H7 (cell line): ENCODE results near the gene CDC25C. TPM values are rescaled to one million over a fixed set of nuclear protein-coding genes. Genes with fewer than 3 reads are reported as not detected.

Experiments
- DNase-seq: peaks from one replicate; pipeline ENCODE4 v3.0.0; 2012
- H3K27me3 ChIP-seq: 2 replicates; pipeline ENCODE4 v1.6.0; 2011; ENCODE audit warnings: mild to moderate bottlenecking, low read length; ENCODE audit not compliant: control insufficient read depth, insufficient read depth
- H3K36me3 ChIP-seq: replicated peaks from 2 replicates; pipeline ENCODE4 v1.5.1; 2011; ENCODE audit warnings: low read length; ENCODE audit not compliant: control insufficient read depth, insufficient read depth
- H3K4me3 ChIP-seq: 2 replicates; pipeline ENCODE4 v1.5.1; 2011; ENCODE audit warnings: low read depth, mild to moderate bottlenecking, control low read depth, low read length, moderate library complexity; ENCODE audit not compliant: insufficient read depth
- total RNA-seq: library from RNA; depleted of rRNA; stranded (reverse); fragments of >200 nt; shearing (Covaris generic); gene quantifications from 2 replicates; pipeline ENCODE4 v1.2.3, GENCODE V29; 2014; rRNA removed

CDC25C gene
- total RNA-seq, 1 experiment from 2014 or later, result 36.0 TPM

DNA sequence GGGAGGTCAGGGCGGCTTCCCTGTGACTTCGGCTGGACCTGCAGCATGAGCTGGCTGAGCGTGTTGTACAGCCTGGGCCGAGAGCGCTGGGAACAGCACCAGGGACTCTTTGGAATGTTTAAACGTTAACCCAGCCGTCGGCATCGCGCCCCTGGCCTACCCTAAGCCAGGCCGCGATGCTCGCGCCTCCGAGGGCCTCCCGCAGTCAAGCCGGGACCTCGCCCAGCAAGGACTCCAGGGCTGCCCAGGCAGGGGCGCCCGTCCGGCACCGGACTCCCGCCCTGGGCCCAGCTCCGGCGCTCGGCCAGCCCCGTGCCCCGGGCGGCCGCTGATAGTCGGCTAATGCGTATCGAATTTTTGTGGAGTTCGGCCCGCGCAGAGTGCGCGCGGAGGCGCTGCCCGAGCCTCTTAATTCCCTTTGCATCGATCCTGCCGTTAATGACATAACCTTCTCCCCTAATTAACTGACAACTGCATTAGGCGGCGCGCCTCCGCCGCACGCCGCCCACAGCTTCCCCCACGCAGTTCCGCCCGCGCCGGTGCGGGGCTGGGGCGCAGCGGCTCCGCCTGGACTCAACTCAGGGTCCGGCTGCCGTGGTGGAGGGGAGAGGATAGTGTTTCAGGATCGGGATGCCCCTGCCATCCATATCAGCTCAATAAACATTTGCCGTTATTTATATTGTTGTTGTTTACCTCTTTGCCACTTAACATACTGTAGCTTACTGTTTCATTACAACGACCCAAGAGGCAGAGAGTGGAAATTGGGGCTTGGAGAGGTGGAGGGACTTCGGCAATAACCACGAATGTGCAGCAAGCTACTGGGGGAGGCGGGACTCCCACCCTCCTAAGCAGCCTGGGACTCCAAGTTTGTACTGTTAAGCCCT, 89.7 kb downstream of the CDC25C start:
- DNase-seq, result peak; percentile 91
- Histone ChIP-seq H3K36me3 (no peaks in the 10 kb centered on the region), H3K27me3 (peaks cover 28% of the 10 kb centered on the region), H3K4me3 (peak overlapping the region; percentile 48)

DNA sequence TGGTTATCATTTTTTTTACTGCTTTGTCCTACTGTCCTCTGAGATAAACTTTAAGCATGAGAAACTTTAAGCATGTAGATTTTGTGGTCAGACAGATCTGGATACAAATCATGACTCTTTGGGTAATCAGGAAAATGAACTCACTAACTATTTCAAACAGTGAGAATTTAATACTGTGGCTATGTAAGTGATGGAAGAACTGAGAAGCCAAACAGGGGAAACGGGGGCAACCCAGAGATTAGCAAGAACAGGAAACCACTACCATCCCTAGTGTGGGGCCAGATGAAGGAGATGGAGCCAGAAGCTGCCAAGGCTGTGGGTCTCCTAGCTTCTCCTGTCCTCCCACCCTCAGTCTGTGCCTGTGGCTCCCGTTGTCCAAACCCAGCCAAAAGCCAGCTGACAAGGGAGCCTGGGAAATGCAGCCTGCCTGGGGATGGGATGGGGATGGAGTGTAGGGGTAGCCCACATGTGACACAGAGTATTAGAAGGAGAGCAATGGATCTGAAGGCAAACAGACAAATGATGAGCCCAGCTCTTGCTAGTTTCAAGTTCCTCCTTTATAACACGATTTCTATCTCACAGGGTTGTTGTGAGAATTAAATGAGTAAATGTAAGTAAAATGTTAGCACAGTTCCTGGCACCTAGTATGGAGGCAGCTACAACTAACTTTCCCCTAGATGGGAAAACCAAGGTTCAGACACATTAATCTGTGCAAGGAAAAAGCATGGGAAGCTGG, 90.8 kb downstream of the CDC25C start:
- H3K27me3 ChIP-seq, result peaks cover 28% of the 10 kb centered on the region
- no peak overlapping the region for H3K4me3 ChIP-seq

DNA sequence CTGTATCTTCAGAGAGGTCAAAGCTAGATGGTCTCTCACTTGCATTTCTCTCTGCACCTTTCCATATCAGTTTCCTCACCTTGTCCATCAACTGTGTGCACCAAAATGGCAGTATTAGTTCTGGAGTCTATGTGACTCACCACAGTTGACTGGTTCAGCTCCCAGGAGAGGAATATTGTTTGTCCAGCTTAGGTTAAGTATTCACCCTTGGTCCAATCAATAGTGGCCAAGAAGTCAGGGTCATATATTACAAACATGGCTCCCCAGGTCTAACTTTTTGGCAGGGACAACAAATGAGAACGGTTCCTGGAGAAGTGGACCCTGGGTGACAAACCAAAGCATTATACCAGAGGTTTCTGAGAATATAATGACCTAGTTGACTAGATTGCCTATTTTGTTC, 93.6 kb downstream of the CDC25C start:
- peaks cover 23% of the 10 kb centered on the region for H3K27me3 ChIP-seq
- no peak overlapping the region for H3K4me3 ChIP-seq
- H3K36me3 ChIP-seq, result no peaks in the 10 kb centered on the region
- no peak for DNase-seq

More for the DNA sequence above, 90.8 kb downstream of the CDC25C start:
- H3K36me3 ChIP-seq, result no peaks in the 10 kb centered on the region
- DNase-seq, result no peak

Other genes starting within 250 kb of the CDC25C start
- 7.5 and 13.2 TPM in 2 replicates for gene WNT8A, start 247.8 kb downstream of the CDC25C start, total RNA-seq
- 0.44 and 1.2 TPM in 2 replicates for gene NME5, start 192.4 kb downstream of the CDC25C start, total RNA-seq
- gene BRD8, start 153.2 kb downstream of the CDC25C start, total RNA-seq, result 45.2 and 50.3 TPM in 2 replicates
- gene KIF20A, start 152.7 kb downstream of the CDC25C start, total RNA-seq, result 138 and 155 TPM in 2 replicates
- 59.7 and 62.8 TPM in 2 replicates for gene CDC23, start 118.5 kb downstream of the CDC25C start, total RNA-seq
- gene GFRA3, start 57.2 kb downstream of the CDC25C start, total RNA-seq, result 0.45 and 1.0 TPM in 2 replicates
- 70.4 and 74.5 TPM in 2 replicates for gene FAM53C, start 6.5 kb upstream of the CDC25C start, total RNA-seq
- gene KDM3B, start 20.9 kb upstream of the CDC25C start, total RNA-seq, result 55.6 and 74.8 TPM in 2 replicates
- 18.3 and 20.3 TPM in 2 replicates for gene REEP2, start 107.3 kb upstream of the CDC25C start, total RNA-seq
- gene EGR1, start 133.7 kb upstream of the CDC25C start, total RNA-seq, result 0.10 and 7.5 TPM in 2 replicates
- gene ETF1, start 211.4 kb upstream of the CDC25C start, total RNA-seq, result 103 and 113 TPM in 2 replicates
- 625 and 671 TPM in 2 replicates for gene HSPA9, start 243.6 kb upstream of the CDC25C start, total RNA-seq